Stimulated activated CD8-positive, alpha-beta memory T cell treated with anti-CD3 and anti-CD28 coated beads, Interleukin-15, amount 100 ng/mL, for 4 hours (primary cell): ENCODE measurements around the gene FGD6.

Experiments used
- DNase-seq, 2 donors: peaks; one replicate each; pipeline ENCODE4 v3.0.0-alpha.2; 2020; ENCODE audit warnings: low read depth in 2 of 2

Gene FGD6

DNA sequence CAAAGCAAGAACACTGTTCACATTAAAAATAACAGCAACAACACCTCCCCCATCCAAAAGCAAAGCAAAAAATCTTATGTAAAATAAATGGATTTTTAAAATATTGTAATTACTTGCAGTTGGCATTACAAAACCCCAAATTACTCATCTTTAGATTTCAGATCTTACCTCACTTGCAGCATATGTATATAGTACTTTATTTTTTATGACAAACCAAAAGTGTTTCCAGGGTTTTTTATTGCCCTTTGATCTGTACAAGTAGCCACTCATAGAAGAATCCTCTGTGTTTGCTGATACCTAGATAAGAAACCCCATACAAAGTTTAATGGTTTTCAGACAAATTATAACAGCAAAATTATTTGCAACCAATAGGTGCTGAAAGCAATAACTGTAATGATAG is 131.7 kb downstream of the FGD6 start:
- DNase-seq = no peak

- no peak for DNase-seq
These were observed 133.3 kb downstream of the FGD6 start for GRCh38 chr12:95083938-95084337.

DNA sequence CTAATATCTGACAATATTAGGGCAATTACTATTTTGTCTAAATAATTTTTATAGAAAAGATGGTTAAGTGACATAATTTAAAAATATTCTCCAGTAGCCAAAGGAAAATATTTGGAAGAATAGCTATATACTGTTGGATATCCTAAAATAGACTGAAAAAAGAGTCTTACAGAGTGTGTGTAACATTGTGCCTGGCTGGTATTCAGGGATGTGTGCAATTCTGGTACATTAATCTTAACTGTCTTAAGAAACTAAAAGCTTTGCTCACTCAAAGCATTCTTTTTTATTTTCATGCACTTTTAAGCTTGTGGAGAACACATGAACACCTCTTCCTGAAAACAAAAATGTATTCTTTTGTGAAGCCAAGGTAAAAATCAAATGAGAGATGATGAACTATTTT is 133.8 kb downstream of the FGD6 start:
- no peak for DNase-seq

DNA sequence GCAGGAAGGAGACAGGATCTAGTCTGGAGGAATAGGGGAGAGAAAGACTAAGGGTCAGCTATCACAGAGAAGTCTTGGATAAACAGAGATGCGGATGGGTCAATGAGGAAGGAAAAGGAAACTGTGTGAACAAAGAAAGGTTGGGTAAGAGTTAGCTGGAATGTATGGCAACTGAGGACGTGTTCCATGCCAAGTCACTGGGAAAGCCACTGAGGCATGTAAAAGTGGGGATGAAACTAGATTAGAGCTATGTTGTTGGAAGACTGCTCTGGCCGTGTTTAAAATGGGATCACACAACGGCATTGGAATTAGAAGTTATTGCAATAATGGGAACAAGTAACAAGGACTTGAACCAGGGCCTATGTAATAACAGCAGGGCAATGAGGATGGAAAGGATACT is 139.9 kb downstream of the FGD6 start:
- DNase-seq = no peak

GRCh38 chr12:95074766-95075165 is 142.5 kb downstream of the FGD6 start:
- no peak for DNase-seq

GRCh38 chr12:95073698-95074520 is 143.4 kb downstream of the FGD6 start:
- no peak for DNase-seq

GRCh38 chr12:95072900-95073697 is 144.2 kb downstream of the FGD6 start, which contains the start of gene NR2C1:
NR2C1 (minus strand) TSS chr12:95073618; CDS start chr12:95067384, 6,234 bp downstream.
- peak; percentile 82 to 87 for DNase-seq

- DNase-seq = no peak
These were observed 146.9 kb downstream of the FGD6 start for GRCh38 chr12:95070378-95070777.

DNA sequence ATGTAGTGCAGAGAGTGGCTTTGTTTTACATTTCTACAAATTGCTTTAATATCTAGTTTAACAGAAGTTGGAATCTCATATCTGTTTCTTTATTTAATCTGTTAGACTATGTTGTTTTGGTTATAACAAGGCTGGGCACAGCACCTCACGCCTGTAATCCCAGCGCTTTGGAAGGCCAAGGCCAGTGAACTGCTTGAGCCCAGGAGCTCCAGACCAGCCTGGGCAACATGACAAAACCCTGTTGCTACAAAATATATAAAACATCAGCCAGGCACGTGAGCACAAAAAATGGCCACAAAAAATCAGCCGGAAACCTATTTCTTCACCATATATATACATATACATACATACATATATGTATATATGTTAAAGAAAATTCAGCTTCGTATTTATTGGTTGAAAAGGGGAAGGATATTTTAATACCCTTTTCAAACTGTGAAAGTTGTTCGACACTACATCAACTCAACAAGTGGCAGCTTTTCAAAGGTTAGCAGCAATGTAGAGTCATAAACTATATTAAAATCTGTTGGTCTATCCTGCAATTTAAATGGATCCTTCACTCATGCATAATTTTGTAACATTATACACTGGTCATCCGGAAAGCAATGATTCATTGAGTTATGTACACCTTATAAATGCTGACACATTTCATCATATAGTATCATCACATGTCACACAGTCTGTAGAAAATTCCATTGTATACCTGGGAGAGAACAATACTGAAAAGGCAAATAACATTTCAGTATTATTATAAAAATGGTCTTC is 151.0 kb downstream of the FGD6 start:
- no peak for DNase-seq

GRCh38 chr12:95060951-95061350 is 156.3 kb downstream of the FGD6 start:
- DNase-seq = no peak

DNA sequence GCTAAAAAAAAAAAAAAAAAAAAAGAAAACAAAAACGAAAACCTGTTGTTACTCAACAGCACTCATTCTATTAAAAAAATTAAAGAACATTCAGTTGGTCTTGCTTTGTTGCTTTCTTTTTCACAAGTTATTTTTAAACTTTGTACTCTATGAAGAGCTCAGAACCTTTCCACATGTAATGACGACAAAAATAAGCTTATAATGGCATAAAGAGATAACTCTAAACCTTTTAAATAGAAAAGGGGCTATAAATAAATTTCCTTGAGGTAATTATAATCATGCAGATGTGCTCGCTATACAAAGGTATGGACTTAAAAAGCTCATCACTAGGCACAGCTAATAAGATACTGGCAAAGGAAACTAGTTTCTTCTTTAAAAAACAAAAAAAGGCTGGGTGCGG is 157.3 kb downstream of the FGD6 start:
- no peak for DNase-seq

DNA sequence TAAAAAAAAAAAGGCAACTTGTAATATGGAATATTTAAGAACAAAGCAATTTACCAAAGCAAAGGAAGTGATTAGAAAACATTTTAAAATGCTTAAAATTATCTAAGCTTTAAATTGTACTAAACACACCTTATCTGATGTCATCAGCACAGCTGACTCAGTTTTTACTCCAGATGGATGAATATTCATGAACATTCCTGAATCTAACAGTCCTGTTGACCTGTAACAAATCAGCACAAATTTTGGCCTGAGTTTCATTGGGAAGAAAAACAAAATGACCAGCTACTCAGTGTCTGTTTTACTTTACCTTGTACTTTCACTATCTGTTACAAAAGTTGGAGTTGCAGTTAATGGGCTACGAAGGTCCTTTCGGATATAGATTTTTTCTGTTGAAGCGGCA is 159.8 kb downstream of the FGD6 start:
- no peak for DNase-seq

DNA sequence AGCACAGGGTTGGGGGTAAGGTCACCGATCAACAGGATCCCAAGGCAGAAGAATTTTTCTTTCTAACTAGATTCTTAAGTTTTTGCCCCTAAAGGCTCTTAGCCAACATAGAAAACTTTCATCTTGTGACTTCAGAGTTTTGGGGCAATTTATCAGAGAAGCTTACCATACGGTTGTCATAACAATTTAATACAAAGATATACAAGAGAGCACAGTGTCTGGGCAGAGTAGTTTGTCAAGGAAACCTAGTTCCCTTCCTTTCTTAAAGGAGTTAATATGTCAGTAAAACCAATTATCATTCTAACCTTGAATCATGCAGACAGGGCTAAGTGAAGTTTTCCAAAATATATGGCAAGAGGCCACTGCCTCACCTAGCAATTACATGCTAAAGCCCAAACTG is 162.2 kb downstream of the FGD6 start:
- no peak for DNase-seq

DNA sequence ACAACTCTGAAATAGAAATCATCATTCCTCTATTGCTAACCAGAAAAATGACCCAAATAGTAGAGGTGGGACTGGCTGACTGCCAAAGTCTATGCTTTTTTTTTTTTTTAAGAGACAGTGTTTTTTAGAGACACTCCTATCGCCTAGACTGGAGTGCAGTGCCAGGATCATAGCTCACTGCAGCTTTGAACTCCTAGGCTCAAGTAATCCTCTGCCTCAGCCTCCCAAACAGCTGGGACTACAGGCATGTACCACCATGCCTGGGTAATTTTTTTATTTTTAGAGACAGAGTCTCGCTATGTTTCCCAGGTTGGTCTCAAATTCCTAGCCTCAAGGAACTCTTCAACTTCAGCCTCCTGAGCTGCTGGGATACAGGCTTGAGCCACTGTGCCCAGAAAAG is 163.1 kb downstream of the FGD6 start:
- no peak for DNase-seq

DNA sequence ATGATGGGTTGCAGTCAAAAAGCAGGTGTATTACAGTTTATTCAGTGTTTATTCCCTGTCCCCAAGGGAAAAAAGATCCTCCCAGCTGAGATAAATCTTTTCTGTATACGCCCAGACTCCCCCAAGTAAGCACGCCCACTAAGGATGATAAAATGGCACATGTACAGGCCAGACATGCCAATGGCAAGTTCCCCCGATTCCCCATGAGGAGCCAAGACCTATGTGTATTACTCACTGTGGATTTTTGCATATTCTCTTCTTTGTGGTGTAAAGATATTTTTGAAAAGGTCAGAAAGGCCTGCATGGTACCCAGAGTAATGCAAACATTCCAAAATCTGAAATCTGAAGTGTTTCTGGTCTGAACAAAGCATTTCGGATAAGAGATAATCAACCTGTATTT is 166.0 kb downstream of the FGD6 start:
- no peak for DNase-seq

- no peak for DNase-seq
These were observed 179.4 kb downstream of the FGD6 start for GRCh38 chr12:95037906-95038305.

DNA sequence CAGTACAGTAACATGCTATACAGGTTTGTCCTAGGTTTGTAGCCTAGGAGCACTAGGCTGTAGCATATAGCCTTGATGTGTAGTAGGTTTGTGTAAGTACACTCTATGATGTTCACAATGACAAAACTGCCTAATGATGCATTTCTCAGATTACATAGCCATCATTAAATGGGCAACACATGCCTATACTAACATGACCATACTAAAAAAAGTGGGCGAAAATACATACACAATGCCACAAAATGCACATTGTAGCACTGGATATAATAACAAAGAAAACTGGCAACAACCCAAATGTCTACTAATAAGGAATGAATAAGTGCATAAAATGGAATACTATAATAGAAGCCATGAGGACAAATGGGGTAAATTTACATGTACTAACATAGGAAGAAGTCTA is 182.5 kb downstream of the FGD6 start:
- no peak for DNase-seq
